ENCODE measurements around the gene SLCO3A1.

GRCh38 chr15:91895051-91895450, 41.5 kb downstream of the SLCO3A1 start:
- TF ChIP-seq SP3 (tag by site-specific recombination; IDR thresholded peaks at IDR 0.05) = no peak
- TF ChIP-seq ZNF146 (tag by site-specific recombination; IDR thresholded peaks at IDR 0.05) = no peak
- no peak for TF ChIP-seq ZNF580 (tag by site-specific recombination; IDR thresholded peaks at IDR 0.05)
- TF ChIP-seq CTCF (tag by site-specific recombination; IDR thresholded peaks at IDR 0.05) = no peak
- no peak for TF ChIP-seq ZEB2 (tag by site-specific recombination; IDR thresholded peaks at IDR 0.05)
- no peak for TF ChIP-seq ZNF664 (tag by site-specific recombination; IDR thresholded peaks at IDR 0.05)
- no peak for TF ChIP-seq ZNF274 (IDR thresholded peaks at IDR 0.05; ENCODE audit: low read length)
- TF ChIP-seq ZNF274 (tag by site-specific recombination; IDR thresholded peaks at IDR 0.05; ENCODE audit: borderline replicate concordance) = no peak
- no peak for TF ChIP-seq ZNF335 (tag by site-specific recombination; conservative IDR thresholded peaks at IDR 0.05)
- TF ChIP-seq ZNF560 (tag by site-specific recombination; IDR thresholded peaks at IDR 0.05; ENCODE audit: borderline replicate concordance) = no peak
